Esophagus squamous epithelium (tissue), 4 donors: ENCODE measurements around the gene KCNE2.

Experiments
- POLR2A ChIP-seq, 4 donors: fragments of 450-650 bp; IDR thresholded peaks; one replicate each; pipeline ENCODE4 v1.6.1; 2017; ENCODE audit warnings: antibody characterized with exemption in 4 of 4, mild to moderate bottlenecking in 4 of 4, moderate library complexity in 3 of 4
- TF ChIP-seq, protein P1 (sequence below), 6 experiments: fragments of 450-650 bp in 4 of 6; fragments of 200-600 bp in 2 of 6; sonication (generic) in 2 of 6; IDR thresholded peaks; one replicate each; pipeline ENCODE4 v1.5.1; 2016 to 2019; ENCODE audit warnings: antibody characterized with exemption in 6 of 6, mild to moderate bottlenecking in 4 of 6, moderate library complexity in 4 of 6

DNA sequence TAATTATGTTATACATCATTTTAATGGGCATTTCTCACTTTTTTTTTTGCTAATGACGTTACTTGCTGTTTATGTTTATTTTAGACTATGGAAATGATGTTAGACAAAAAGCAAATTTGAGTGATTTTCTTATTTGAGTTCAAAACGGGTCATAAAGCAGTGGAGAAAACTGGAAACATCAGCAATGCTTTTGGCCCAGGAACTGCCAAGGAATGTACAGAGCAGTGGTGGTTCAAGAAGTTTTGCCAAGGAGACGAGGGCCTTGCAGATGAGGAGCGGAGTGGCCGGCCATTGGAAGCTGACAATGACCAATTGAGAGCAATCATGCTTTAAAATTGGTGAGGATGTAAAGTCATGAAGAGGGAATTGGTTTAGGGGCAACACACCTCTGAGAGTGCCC lies 32.1 kb upstream of the KCNE2 start:
- TF ChIP-seq, protein P1, sequence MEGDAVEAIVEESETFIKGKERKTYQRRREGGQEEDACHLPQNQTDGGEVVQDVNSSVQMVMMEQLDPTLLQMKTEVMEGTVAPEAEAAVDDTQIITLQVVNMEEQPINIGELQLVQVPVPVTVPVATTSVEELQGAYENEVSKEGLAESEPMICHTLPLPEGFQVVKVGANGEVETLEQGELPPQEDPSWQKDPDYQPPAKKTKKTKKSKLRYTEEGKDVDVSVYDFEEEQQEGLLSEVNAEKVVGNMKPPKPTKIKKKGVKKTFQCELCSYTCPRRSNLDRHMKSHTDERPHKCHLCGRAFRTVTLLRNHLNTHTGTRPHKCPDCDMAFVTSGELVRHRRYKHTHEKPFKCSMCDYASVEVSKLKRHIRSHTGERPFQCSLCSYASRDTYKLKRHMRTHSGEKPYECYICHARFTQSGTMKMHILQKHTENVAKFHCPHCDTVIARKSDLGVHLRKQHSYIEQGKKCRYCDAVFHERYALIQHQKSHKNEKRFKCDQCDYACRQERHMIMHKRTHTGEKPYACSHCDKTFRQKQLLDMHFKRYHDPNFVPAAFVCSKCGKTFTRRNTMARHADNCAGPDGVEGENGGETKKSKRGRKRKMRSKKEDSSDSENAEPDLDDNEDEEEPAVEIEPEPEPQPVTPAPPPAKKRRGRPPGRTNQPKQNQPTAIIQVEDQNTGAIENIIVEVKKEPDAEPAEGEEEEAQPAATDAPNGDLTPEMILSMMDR (IDR thresholded peaks at IDR 0.05), result no peak
- no peak for TF ChIP-seq POLR2A (IDR thresholded peaks at IDR 0.05)
